Lower leg skin (tissue), 3 donors: Measurements from ENCODE around the gene TK2.

ENCODE experiments used
- CTCF ChIP-seq, 3 donors: fragments of 450-650 bp; IDR thresholded peaks; one replicate each; pipeline ENCODE4 v1.5.1; 2016; ENCODE audit warnings: antibody characterized with exemption in 3 of 3, mild to moderate bottlenecking in 3 of 3, moderate library complexity in 2 of 3
- POLR2A ChIP-seq, 2 donors: fragments of 450-650 bp; IDR thresholded peaks; one replicate each; pipeline ENCODE4 v1.6.1; 2016 to 2017; ENCODE audit warnings: antibody characterized with exemption in 2 of 2, mild to moderate bottlenecking in 1 of 2, moderate library complexity in 1 of 2

GRCh38 chr16:66581246-66581952 lies 31.5 kb upstream of the TK2 start:
- TF ChIP-seq CTCF (IDR thresholded peaks at IDR 0.05) = no peak
- TF ChIP-seq POLR2A (IDR thresholded peaks at IDR 0.05) = no peak
